ENCODE measurements around the gene POLR1E.
"Not testable (repeated sequence)": the region's sequence is repeated elsewhere in the genome, so short reads cannot be mapped to it uniquely, and the experiment has no call there.

Gene POLR1E

DNA sequence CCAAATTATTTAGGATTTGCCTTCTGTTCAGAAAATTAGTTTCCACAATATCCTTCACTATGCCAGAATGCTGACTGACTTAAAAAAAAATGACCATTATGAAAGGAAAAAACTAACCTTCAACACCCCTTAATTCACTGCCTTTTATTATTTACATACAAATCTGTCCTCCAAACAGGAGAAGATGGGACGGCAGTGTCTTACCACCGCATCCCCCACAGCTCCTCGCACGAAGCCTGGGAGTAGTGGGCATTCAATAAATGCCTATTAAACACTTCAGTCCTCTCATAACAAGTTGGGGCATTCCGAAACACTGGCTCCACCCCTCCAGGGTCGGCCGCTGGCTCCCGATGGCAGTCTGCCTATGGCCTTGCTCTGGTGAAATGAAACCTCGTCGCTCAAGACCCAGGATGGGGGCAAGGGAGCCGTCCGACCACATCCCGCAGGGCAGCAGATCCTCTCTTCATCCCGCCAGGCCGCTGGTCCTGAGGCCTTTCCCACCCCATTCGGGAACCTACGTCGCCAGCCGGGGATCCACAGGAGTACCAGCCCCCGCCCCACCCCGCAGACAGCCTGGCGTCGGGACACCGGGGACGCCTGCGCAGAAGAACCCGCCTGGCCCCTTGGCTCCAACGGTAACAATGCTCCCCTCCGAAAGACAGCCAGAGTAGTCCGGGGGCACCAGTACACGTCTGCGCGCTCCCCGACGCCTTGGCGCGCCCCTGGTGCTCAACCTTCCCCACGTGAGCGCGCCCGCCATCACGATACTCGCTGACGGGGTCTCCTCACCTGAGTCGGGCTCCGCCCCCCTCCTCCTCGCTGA is 21.1 kb upstream of the POLR1E start:
- H3K27ac ChIP-seq, result peak overlapping the region; percentile 92
- no peak for DNase-seq (ENCODE audit: low read depth, low spot score)

DNA sequence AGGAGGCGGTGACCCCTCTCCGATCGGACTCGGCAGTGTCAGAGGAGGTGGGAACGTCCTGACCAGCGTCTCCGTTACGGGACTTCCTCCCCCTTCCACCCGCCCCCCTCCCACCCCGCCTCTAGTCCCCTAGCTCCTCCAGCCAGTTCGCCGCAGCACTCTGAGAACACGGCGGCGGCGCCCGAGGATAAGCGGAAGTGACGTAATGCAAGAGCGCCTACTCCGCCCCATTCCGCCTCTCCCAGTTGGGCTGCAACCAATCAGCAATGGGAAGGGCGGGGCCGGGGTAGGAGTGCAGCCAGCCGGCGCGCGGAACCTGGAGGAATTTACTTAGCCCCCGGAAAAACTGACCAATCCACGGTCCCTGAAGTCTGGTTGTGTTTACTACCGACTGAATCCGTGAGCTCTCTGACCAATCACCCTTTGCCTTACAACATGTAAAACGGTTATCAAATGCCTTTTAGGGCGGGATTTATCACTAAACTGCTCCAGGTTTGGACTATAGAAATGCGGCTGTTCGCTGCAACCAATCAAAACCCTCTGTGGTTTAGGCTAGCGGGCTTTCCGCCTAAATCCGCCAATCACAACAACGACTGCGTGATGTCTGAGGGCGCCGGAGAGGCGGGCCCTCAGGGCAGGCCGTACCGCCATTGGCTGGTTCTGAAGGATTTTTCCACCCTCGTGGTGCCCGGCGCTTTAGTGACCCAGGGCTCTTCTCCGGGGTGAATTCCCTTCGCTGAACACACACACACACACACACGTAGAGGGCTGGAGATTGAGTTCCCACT is 20.3 kb upstream of the POLR1E start, which contains the start of gene ZBTB5:
Gene ZBTB5 (minus strand): TSS at position 202 of the 788 bp plus-strand sequence. CDS start 22,899 bp downstream, outside the sequence.
- H3K27ac ChIP-seq, result peak within 1 kb of the TSS; percentile 92
- DNase-seq (ENCODE audit: low read depth, low spot score), result peak; percentile 98

DNA sequence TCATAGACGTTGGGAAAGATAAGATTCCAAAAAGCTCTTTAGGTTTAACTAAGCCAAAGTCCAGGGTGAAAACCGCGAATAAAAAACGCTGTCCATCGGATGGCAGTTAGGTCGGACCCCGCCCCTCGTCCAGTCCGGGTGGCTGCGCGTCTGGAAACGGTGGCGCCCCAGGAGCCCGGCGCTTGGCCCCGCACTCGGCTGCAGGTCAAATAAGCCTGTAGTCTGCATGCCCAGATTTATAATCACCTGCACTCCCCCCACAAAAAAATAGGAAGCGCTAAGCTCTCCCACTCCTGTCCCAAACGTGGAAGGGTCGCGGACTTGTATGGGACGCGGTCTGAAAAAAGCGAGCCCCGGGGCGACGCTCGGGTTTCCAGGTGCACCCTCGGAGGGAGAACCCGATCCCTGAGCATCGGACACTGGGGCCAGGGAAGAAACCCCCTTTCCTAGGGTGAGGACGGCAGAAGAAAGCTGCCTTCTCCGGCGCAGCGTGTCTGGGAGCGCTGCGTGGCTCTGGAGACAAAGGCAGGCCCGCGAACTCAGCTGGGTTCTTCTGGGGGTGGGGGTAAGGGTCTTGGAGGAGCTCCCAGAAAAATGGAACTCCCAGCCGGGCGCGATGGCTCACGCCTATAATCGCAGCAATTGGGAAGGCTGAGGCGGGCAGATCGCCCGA is 19.6 kb upstream of the POLR1E start:
- peak overlapping the region; percentile 92 for H3K27ac ChIP-seq
- DNase-seq (ENCODE audit: low read depth, low spot score), result no peak

- not testable (repeated sequence) for DNase-seq (ENCODE audit: low read depth, low spot score); H3K27ac ChIP-seq
Observed at GRCh38 chr9:37467530-37467929, 18.2 kb upstream of the POLR1E start.

DNA sequence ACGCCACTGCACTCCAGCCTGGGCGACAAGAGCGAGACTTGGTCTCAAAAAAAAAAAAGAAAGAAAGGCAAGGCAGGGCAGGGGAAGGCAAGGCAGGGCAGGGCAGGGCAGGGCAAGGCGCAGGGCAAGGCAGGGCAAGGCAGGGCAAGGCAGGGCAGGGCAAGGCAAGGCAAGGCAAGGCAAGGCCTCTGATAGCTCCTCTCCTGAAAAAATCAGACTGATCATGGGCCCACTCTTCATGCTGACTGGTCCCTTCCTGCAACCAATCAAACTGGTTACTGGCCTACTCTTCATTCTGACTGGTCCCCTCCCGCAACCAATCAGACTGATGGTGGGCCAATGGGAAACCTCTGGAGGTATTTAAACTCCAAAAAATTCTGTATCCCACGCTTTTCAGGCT is 17.1 kb upstream of the POLR1E start:
- no peak for DNase-seq (ENCODE audit: low read depth, low spot score)

GRCh38 chr9:37471942-37472684 is 13.6 kb upstream of the POLR1E start:
- no peak for DNase-seq (ENCODE audit: low read depth, low spot score)
- peak overlapping the region; percentile 86 for H3K27ac ChIP-seq

More for the DNA sequence above, 17.1 kb upstream of the POLR1E start:
- no peak overlapping the region for H3K27ac ChIP-seq

DNA sequence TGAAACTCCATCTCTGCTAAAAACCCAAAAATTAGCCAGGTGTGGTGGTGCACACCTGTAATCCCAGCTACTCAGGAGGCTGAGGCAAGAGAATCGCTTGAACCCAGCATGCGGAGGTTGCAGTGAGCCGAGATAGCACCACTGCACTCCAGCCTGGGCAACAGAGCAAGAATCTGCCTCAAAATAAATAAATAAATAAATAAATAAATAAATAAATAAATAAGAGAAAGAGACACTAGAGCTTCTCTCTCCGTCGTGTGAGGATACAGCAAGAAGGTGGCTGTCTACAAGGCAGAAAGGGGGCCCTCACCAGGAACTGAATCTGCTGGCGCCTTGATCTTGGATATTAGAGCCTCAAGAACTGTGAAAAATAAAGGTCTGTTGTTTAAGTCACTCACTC is 11.8 kb upstream of the POLR1E start:
- not testable (repeated sequence) for H3K27ac ChIP-seq; DNase-seq (ENCODE audit: low read depth, low spot score)

DNA sequence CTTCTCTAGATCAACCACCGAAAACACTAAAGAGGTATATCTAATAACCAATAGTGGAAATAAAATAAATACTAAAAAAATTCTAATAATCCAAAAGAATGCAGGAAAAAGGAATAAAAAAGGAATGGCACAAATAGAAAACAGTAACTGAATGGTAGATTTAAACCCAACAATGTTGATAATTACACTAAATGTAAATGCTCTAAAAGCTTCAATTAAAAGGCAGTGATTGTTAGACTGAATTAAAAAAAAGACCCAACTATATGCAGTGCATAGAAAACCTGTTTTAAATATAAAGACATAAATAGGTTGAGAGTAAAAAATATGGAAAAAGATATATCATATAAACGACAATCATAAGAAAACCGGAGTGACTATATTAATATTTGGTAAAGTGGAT is 11.3 kb upstream of the POLR1E start:
- no peak overlapping the region for H3K27ac ChIP-seq
- no peak for DNase-seq (ENCODE audit: low read depth, low spot score)

DNA sequence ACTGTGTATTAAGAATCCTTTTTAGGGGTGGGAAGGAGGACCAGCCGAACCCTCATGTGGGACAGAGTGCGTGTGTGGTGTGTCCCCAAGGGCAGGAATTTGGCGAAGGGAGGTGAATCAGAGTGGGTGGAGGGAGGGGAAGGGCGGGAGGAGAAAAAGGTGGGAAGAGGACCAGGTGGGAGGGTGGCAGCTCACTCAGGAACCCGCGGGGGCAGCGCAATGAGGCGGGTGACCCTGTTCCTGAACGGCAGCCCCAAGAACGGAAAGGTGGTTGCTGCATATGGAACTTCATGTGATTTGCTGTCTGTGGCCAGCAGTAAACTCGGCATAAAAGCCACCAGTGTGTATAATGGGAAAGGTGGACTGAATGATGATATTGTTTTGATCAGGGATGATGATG is 8.8 kb upstream of the POLR1E start:
- no peak overlapping the region for H3K27ac ChIP-seq
- no peak for DNase-seq (ENCODE audit: low read depth, low spot score)

GRCh38 chr9:37477443-37477842 is 8.3 kb upstream of the POLR1E start:
- not testable (repeated sequence) for H3K27ac ChIP-seq; DNase-seq (ENCODE audit: low read depth, low spot score)

DNA sequence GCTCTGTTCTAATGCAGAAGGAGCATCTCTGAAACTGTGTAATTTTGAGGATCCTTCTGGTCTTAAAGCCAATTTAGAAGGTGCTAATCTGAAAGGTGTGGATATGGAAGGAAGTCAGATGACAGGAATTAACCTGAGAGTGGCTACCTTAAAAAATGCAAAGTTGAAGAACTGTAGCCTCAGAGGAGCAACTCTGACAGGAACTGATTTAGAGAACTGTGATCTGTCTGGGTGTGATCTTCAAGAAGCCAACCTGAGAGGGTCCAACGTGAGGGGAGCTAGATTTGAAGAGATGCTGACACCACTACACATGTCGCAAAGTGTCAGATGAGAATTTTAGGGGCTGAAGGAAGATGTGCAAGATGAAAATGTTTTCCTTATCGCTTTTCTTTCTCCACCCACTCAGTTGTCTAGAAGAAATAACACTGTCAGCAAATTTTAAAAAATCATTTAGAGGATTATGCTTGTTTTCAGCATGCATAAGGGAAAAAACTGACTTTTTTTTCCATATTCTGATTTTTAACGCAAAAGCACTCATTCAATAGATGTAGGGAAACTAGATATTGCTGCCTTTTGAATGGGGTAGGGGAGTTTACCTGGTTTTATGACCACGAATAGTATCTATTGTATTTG is 7.6 kb upstream of the POLR1E start:
- DNase-seq (ENCODE audit: low read depth, low spot score); H3K27ac ChIP-seq: not testable (repeated sequence)

GRCh38 chr9:37480759-37481158 is 5.0 kb upstream of the POLR1E start:
- H3K27ac ChIP-seq, result no peak overlapping the region
- no peak for DNase-seq (ENCODE audit: low read depth, low spot score)

DNA sequence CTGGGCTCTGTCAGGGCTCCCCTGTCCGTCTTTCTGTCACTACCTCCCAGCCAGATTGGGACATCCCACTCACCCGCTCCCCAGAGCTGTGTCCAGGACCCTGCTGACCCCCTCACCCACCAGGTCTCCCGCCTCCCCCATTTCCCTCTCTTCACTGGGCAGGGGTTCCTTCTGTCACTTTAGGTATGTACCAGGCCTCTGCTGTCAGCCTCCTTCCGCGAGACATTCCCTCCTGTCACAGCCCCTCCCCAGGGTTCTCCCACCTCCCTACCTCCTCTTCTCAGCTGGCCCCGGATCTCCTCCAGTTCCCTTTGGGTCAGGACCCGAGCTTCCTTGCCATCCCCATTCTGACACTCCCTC is 488 bp downstream of the POLR1E start:
- DNase-seq (ENCODE audit: low read depth, low spot score), result no peak

GRCh38 chr9:37486616-37487548 is 1.1 kb downstream of the POLR1E start:
- H3K27ac ChIP-seq, result peak overlapping the region; percentile 71
- peak; percentile 48 for DNase-seq (ENCODE audit: low read depth, low spot score)

More for the DNA sequence above, 488 bp downstream of the POLR1E start:
- H3K27ac ChIP-seq, result peak overlapping the region; percentile 71

DNA sequence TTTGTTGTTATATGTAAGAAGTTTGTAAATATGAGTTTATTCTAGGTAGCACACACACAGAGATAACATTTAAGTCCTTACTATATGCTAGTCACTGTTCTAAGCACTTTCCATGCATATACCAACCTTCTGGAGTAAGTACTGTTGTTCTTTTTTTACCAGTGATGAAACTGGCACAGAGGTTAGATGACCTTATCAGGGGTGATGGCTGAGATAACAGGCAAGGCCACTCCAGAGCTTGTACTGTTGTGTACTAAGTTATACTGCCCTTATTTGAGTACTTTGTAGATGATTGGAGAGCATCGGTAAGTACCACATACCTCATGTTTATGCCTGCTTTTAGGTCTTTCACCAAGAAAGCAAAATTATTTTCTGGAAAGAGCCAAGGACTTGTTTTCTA is 6.2 kb downstream of the POLR1E start:
- H3K27ac ChIP-seq, result no peak overlapping the region
- DNase-seq (ENCODE audit: low read depth, low spot score), result no peak

DNA sequence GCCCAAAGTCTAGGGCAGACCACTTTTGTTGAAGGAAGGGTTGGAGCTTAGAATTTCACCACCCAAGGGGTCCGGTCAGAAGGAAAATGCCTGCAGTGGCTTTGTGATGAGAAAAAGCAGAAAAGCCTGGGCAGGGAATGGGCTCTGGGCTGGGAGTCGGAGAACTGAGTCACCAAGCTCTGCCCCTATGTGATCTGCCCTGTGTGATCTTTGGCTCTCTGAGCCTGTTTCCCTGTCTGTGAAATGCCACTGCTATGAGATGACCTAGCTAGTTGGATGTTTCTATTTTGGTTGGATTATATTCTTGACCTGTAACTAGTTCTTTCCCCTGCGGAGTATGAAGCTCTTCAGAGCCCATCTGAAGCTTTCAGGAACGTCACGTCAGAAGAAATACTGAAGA is 9.8 kb downstream of the POLR1E start:
- H3K27ac ChIP-seq, result no peak overlapping the region
- DNase-seq (ENCODE audit: low read depth, low spot score), result no peak

DNA sequence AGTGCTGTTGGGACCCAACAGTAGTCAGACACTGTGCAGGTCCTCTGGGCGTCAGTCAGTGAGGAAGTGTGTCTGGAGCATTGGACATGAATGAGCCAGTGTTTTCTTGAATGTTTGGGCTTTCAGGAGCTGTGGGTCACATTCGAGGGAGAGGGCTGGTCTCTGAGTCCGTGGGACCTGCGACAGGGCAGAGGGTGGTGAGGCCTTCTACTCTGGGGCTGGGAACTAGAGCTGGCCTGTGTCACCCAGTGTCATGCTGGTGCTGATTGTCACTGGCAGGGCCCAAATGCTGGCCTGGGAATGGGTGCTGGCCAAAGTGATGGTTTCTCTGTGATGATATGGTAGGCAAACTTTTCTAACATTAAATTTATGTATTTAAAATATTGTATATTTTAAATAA is 10.3 kb downstream of the POLR1E start:
- H3K27ac ChIP-seq, result no peak overlapping the region

DNA sequence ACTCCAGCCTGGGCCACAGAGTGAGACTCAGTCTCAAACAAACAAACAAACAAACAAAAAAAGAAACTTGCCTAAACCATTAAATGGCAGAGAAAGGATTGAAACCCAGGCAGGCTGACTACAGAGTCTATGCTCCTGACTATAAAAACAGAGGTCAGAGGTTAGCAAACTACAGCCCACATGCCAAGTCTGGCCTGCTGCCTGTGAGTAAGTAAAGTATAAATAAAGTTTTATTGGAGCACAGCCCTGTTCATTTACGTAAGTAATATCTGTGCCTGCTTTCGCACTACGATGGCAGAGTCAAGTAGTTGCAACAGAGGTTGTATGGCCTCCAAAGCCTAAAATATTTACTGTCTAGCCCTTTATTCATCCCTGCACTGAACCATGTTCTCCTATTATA is 11.6 kb downstream of the POLR1E start:
- H3K27ac ChIP-seq, result no peak overlapping the region
- no peak for DNase-seq (ENCODE audit: low read depth, low spot score)

More for the DNA sequence above, 10.3 kb downstream of the POLR1E start:
- no peak for DNase-seq (ENCODE audit: low read depth, low spot score)

- DNase-seq (ENCODE audit: low read depth, low spot score), result no peak
- no peak overlapping the region for H3K27ac ChIP-seq
Observed at GRCh38 chr9:37498457-37498856, 12.7 kb downstream of the POLR1E start.

Data from epithelial cell of prostate (primary cell).